Prostate gland (tissue), 2 donors: ENCODE results near the gene LIN28A.

Source experiments
- CTCF ChIP-seq, 4 experiments: fragments of 200-600 bp in 2 of 4; fragments of 450-650 bp in 2 of 4; sonication (generic) in 2 of 4; IDR thresholded peaks; 1 replicate in 3 of 4; 2 replicates in 1 of 4; pipeline ENCODE4 v1.5.1; 2016 to 2019; ENCODE audit warnings: antibody characterized with exemption in 4 of 4, mild to moderate bottlenecking in 2 of 4, moderate library complexity in 2 of 4
- POLR2AphosphoS5 ChIP-seq: sonication (generic); formaldehyde crosslinking; IDR thresholded peaks from one replicate; pipeline ENCODE4 v1.6.1; 2017; ENCODE audit warnings: antibody characterized with exemption

DNA sequence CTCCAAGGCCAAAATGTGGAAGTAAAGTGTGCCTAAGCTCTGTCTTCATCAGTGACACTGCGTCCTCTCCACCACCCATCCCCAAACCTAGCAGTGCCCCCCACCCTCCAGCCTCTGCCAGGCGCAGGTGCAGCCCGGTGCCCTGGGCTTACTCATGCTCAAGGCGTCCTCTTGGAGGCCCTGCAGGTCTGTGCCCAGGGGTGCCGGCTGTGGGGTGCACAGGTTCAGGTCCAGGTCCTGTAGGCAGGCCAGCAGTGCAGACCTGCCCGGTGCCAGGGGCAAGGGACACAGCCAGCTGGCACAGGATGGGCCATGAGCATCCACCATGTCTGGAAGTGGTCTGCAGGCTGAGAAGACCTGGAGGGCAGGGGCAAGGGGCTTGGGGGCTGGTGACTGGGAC lies 43.2 kb upstream of the LIN28A start:
- TF ChIP-seq CTCF (IDR thresholded peaks at IDR 0.05) = no peak
- TF ChIP-seq POLR2AphosphoS5 = no peak
